A673 (cell line): Measurements from ENCODE around the gene ZC3H7B. TPM values are rescaled to one million over a fixed set of nuclear protein-coding genes. Genes with fewer than 3 reads are reported as not detected.

Experiments
- BruUV-seq: library from RNA; stranded (reverse); fragments of 400-500 nt; replicated peaks from 2 replicates; lab custom pipeline; 2021; lab: Mats Ljungman, UMichigan
- CTCF ChIA-PET: fragments of 300-600 bp; sonication (Branson Sonifier 250); formaldehyde crosslinking; loops from one replicate; lab custom pipeline; 2022; ENCODE audit warnings: antibody characterized with exemption; lab: Charles Lee
- POLR2A ChIA-PET: fragments of 300-600 bp; sonication (Branson Sonifier 250); formaldehyde crosslinking; loops from one replicate; lab custom pipeline; 2022; ENCODE audit warnings: antibody characterized with exemption; ENCODE audit not compliant: low non-redundant PET; lab: Charles Lee
- DNase-seq: peaks from one replicate; pipeline ENCODE4 v3.0.0-alpha.2; 2015; ENCODE audit warnings: low spot score
- H3K27ac ChIP-seq: fragments of 200-600 bp; sonication (generic); 2 replicates; pipeline ENCODE4 v1.5.1; 2016; ENCODE audit warnings: mixed run types, low read depth, mild to moderate bottlenecking, mixed read lengths, antibody characterized with exemption, low read length; ENCODE audit not compliant: poor library complexity, severe bottlenecking
- H3K27me3 ChIP-seq: fragments of 200-600 bp; sonication (generic); replicated peaks from 2 replicates; pipeline ENCODE4 v1.6.1; 2017; ENCODE audit warnings: mixed run types, low read depth, mild to moderate bottlenecking, mixed read lengths, antibody characterized with exemption, low read length; ENCODE audit not compliant: insufficient read depth, poor library complexity
- H3K36me3 ChIP-seq: fragments of 200-600 bp; sonication (generic); 2 replicates; pipeline ENCODE4 v1.6.1; 2016; ENCODE audit warnings: mixed run types, mild to moderate bottlenecking, mixed read lengths, antibody characterized with exemption, low read length; ENCODE audit not compliant: insufficient read depth, poor library complexity, severe bottlenecking
- H3K4me1 ChIP-seq: fragments of 200-600 bp; sonication (generic); 2 replicates; pipeline ENCODE4 v1.6.1; 2017; ENCODE audit warnings: mixed run types, mild to moderate bottlenecking, mixed read lengths, antibody characterized with exemption, low read length; ENCODE audit not compliant: insufficient read depth, poor library complexity, severe bottlenecking
- H3K4me3 ChIP-seq: fragments of 200-600 bp; sonication (generic); 2 replicates; pipeline ENCODE4 v1.5.1; 2016; ENCODE audit warnings: low read depth, mixed run types, mild to moderate bottlenecking, mixed read lengths, low read length; ENCODE audit not compliant: poor library complexity, severe bottlenecking
- H3K9me3 ChIP-seq: fragments of 200-600 bp; sonication (generic); 2 replicates; pipeline ENCODE4 v1.6.1; 2016; ENCODE audit warnings: mixed run types, low read depth, mild to moderate bottlenecking, mixed read lengths, antibody characterized with exemption, low read length; ENCODE audit not compliant: poor library complexity, severe bottlenecking
- EZH2 ChIP-seq: fragments of 200-600 bp; sonication (generic); IDR thresholded peaks from 2 replicates; pipeline ENCODE4 v1.6.1; 2017; ENCODE audit warnings: borderline replicate concordance, low read depth, mild to moderate bottlenecking, mixed read lengths, antibody characterized with exemption, low read length; ENCODE audit not compliant: poor library complexity, severe bottlenecking
- intact Hi-C: fragments of 100-400 bp; cut with micrococcal nuclease; formaldehyde crosslinking; loops from one replicate; pipeline ENCODE4 v1.10.0; 2022; ENCODE audit not compliant: unreplicated experiment
- total RNA-seq: library from RNA; stranded (reverse); gene quantifications from 2 replicates; pipeline ENCODE4 v1.2.3, GENCODE V29; 2021
- TF ChIP-seq, protein P1 (sequence below): fragments of 300-800, 200-600 bp; sonication (generic); conservative IDR thresholded peaks from 2 replicates; pipeline ENCODE4 v1.5.1; 2017; ENCODE audit warnings: low read depth, mild to moderate bottlenecking, antibody characterized with exemption, low read length, moderate library complexity, mixed read lengths

The ZC3H7B gene
- total RNA-seq, 1 experiment from 2014 or later, result 90.4 TPM

DNA sequence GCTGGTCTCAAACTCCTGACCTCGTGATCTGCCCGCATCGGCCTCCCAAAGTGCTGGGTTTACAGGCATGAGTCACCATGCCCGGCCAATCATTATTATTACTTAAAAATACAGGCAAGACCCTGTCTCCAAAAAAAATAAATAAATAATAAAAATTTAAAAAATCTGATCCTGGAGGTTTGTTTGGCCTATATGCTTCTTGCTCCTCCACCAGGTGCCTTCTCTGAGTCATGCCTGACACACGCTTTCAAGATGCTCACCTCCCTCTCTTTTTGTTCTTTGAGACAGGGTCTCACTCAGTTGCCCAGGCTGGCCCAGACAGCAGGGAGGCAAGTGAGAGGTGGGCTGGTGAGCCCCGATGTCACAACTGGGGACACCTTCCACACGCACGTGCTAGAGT, 13.5 kb downstream of the ZC3H7B start:
- TF ChIP-seq, protein P1, sequence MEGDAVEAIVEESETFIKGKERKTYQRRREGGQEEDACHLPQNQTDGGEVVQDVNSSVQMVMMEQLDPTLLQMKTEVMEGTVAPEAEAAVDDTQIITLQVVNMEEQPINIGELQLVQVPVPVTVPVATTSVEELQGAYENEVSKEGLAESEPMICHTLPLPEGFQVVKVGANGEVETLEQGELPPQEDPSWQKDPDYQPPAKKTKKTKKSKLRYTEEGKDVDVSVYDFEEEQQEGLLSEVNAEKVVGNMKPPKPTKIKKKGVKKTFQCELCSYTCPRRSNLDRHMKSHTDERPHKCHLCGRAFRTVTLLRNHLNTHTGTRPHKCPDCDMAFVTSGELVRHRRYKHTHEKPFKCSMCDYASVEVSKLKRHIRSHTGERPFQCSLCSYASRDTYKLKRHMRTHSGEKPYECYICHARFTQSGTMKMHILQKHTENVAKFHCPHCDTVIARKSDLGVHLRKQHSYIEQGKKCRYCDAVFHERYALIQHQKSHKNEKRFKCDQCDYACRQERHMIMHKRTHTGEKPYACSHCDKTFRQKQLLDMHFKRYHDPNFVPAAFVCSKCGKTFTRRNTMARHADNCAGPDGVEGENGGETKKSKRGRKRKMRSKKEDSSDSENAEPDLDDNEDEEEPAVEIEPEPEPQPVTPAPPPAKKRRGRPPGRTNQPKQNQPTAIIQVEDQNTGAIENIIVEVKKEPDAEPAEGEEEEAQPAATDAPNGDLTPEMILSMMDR, result no peak
- TF ChIP-seq EZH2, result no peak
- ChIA-PET CTCF (no interaction called here), POLR2A (no interaction called here)
- Histone ChIP-seq H3K27me3 (no peaks in the 10 kb centered on the region), H3K4me3 (no peak overlapping the region), H3K27ac (no peak overlapping the region), H3K9me3 (no peaks in the 10 kb centered on the region), H3K36me3 (no peaks in the 10 kb centered on the region), H3K4me1 (no peaks in the 10 kb centered on the region)
- no TSS peak for BruUV-seq
- intact Hi-C loops, result no loop called here
- no peak for DNase-seq

DNA sequence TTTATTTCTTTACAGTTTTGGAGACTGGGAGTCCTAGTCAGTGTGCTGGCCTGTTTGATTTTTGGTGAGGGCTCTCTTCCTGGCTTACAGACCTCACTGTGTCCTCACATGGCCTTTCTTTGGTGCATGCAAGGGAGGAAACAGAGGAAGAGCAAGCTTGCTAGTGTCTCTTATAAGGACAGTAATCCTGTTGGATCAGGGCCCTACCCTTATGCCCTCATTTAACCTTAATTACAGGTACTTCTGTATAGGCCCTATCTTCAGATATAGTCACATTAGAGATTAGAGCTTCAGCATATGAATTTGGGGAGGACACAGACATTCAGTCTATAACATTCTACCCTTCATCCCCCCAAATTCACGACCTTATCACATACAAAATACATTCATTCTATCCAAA, 14.3 kb downstream of the ZC3H7B start:
- Histone ChIP-seq H3K9me3 (no peaks in the 10 kb centered on the region), H3K4me1 (no peaks in the 10 kb centered on the region), H3K4me3 (no peak overlapping the region), H3K36me3 (no peaks in the 10 kb centered on the region), H3K27me3 (no peaks in the 10 kb centered on the region), H3K27ac (no peak overlapping the region)
- TF ChIP-seq, protein P1, result no peak
- TF ChIP-seq EZH2, result no peak
- DNase-seq, result no peak
- CTCF ChIA-PET, result no interaction called here
- no TSS peak for BruUV-seq
- POLR2A ChIA-PET, result no interaction called here
- intact Hi-C loops, result no loop called here

DNA sequence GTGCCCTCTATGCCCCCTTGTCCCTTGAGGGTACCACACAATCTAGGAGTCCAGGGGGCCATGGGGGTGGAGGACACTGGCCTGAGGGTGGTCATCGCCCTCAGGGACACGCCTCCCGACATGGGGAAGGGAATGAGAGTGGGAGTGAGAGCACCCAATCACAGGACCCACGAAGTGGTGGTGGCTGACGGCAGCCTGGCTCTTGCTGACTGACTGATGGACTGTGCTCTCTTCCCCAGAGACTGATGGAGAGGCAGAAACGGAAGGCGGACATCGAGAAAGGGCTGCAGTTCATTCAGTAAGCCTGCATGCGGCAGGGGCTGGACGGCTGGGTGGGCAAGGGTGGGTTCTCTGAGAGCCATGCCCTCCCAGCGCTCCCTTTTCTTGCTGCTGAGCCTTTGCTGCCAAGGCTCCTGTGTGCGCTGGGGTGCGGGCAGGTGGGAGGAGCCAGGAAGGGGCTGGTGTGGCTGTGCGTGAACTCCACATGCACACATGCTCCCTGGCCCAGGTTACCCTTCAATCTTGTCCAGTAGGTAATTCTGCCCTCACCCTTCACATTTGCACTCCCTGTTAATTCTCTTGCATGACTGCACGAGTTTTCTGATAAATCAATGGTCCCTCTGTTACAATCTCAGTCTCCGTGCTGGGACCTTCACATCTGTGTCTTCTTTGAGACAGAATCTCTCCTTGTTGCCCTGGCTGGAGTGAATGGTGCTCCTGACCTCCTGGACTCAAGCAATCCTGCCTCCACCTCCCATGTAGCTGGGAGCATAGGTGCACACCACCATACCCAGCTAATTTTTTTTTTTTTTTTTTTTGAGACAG, 19.3 kb downstream of the ZC3H7B start:
- intact Hi-C loops, result no loop called here
- no peaks in the 10 kb centered on the region for H3K27me3 ChIP-seq
- H3K4me1 ChIP-seq, result no peaks in the 10 kb centered on the region
- no peak overlapping the region for H3K27ac ChIP-seq
- H3K9me3 ChIP-seq, result no peaks in the 10 kb centered on the region
- TF ChIP-seq, protein P1, result no peak
- no peak for DNase-seq
- POLR2A ChIA-PET, result interaction anchor here (0.6 kb wide), 1 partner anchor 300 kb away, joined by 3 read pairs; the partner anchor contains the start of gene DESI1
- H3K4me3 ChIP-seq, result no peak overlapping the region
- BruUV-seq, result no TSS peak
- peaks cover 12% of the 10 kb centered on the region for H3K36me3 ChIP-seq
- CTCF ChIA-PET, result interaction anchor here (0.7 kb wide), 1 partner anchor 222 kb away, joined by 3 read pairs; no protein-coding TSS in a partner anchor
